OCI-LY3 (cell line): ENCODE data around the gene CD8B.
"Not testable (repeated sequence)": the region's sequence is repeated elsewhere in the genome, so short reads cannot be mapped to it uniquely, and the experiment has no call there.

Experiments
- EZH2phosphoT487 ChIP-seq: fragments of 200-600 bp; shearing (Covaris generic); IDR thresholded peaks from 2 replicates; pipeline ENCODE4 v1.6.1; 2018; ENCODE audit warnings: antibody characterized with exemption, mixed run types, low read depth
- TF ChIP-seq, protein P1 (sequence below): fragments of 200-600, 300-600 bp; sonication (generic); IDR thresholded peaks from 2 replicates; pipeline ENCODE4 v1.5.1; 2014; ENCODE audit warnings: antibody characterized with exemption, low read length, low read depth

DNA sequence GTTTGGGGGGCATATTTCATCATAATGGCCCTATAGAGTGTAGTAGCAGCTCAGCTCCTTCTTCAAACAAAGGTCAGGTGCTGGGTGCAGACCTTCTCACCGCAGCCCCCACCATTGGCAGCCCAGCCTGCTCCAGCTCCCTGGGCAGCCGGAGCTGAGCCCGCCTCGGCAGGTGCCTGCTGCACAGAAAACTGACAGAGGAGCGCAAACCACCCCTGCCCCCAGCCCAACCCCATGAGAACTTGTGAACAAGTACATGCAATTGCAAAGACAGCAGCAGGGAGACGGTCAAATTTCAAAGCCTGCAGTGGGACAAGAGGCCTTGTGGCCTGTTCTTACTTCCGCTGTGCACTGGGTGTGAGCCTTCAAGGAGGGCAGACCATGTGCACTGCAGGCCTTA, 22.2 kb downstream of the CD8B start:
- TF ChIP-seq, protein P1, sequence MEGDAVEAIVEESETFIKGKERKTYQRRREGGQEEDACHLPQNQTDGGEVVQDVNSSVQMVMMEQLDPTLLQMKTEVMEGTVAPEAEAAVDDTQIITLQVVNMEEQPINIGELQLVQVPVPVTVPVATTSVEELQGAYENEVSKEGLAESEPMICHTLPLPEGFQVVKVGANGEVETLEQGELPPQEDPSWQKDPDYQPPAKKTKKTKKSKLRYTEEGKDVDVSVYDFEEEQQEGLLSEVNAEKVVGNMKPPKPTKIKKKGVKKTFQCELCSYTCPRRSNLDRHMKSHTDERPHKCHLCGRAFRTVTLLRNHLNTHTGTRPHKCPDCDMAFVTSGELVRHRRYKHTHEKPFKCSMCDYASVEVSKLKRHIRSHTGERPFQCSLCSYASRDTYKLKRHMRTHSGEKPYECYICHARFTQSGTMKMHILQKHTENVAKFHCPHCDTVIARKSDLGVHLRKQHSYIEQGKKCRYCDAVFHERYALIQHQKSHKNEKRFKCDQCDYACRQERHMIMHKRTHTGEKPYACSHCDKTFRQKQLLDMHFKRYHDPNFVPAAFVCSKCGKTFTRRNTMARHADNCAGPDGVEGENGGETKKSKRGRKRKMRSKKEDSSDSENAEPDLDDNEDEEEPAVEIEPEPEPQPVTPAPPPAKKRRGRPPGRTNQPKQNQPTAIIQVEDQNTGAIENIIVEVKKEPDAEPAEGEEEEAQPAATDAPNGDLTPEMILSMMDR = not testable (repeated sequence)
- TF ChIP-seq EZH2phosphoT487 = not testable (repeated sequence)
